GM12878 (cell line): Measurements from ENCODE around the gene ZBTB7B. TPM values are rescaled to one million over a fixed set of nuclear protein-coding genes. Genes with fewer than 3 reads are reported as not detected.

ENCODE experiments used
- ATAC-seq: fragments of 200-7000 bp; cut with Tn5 transposase; 3 replicates; pipeline ENCODE4 v1.9.1; 2020; ENCODE audit warnings: mild to moderate bottlenecking, moderate library complexity
- BruUV-seq: library from RNA; stranded (reverse); fragments of 400-500 nt; replicated peaks from 2 replicates; lab custom pipeline; 2021; lab: Mats Ljungman, UMichigan
- CTCF ChIA-PET: fragments of 300-600 bp; sonication (Branson Sonifier 250); formaldehyde crosslinking; extraction: SDS; loops from one replicate; lab custom pipeline; 2021; ENCODE audit warnings: inconsistent platforms; lab: Yijun Ruan, JAX
- POLR2A ChIA-PET: fragments of 350-600 bp; formaldehyde crosslinking; extraction: SDS; loops from one replicate; lab custom pipeline; 2021; ENCODE audit warnings: inconsistent platforms; lab: Charles Lee
- RAD21 ChIA-PET: fragments of 300-600 bp; sonication (Branson Sonifier 250); formaldehyde crosslinking; loops from one replicate; lab custom pipeline; 2023; ENCODE audit warnings: antibody characterized with exemption; ENCODE audit not compliant: unreplicated experiment; lab: Charles Lee
- SMC1A ChIA-PET: fragments of 300-600 bp; sonication (Branson Sonifier 250); formaldehyde crosslinking; loops from one replicate; lab custom pipeline; 2023; ENCODE audit not compliant: unreplicated experiment, uncharacterized antibody; lab: Charles Lee
- DNase-seq: peaks from one replicate; pipeline ENCODE4 v3.0.0-alpha.2; 2011; ENCODE audit warnings: low read depth, low spot score
- FAIRE-seq: peaks from 3 replicates; lab custom pipeline; 2011; peaks lifted over from hg19 to GRCh38; lab: Jason Lieb, UNC
- H2AFZ ChIP-seq: 2 replicates; pipeline ENCODE4 v1.6.0; 2011; ENCODE audit warnings: low read depth, low read length, control low read depth; ENCODE audit not compliant: control insufficient read depth
- H3K27ac ChIP-seq: 2 replicates; pipeline ENCODE4 v1.5.1; 2011; ENCODE audit warnings: control low read depth; ENCODE audit not compliant: control insufficient read depth, insufficient read depth
- H3K27me3 ChIP-seq, 2 experiments: replicated peaks in 1 of 2; 2 replicates each; pipeline versions ENCODE4 v1.6.0 to v1.6.1; 2011; ENCODE audit warnings: low read length in 1 of 2; ENCODE audit not compliant: control insufficient read depth in 2 of 2, insufficient read depth in 2 of 2
- H3K36me3 ChIP-seq, 2 experiments: 2 replicates each; pipeline ENCODE4 v1.5.1; 2011; ENCODE audit warnings: low read length in 1 of 2; ENCODE audit not compliant: control insufficient read depth in 2 of 2, insufficient read depth in 2 of 2
- H3K4me1 ChIP-seq: 2 replicates; pipeline ENCODE4 v1.6.1; 2011; ENCODE audit warnings: mild to moderate bottlenecking, low read length, moderate library complexity, mixed read lengths; ENCODE audit not compliant: control insufficient read depth, insufficient read depth
- H3K4me2 ChIP-seq: 2 replicates; pipeline ENCODE4 v1.6.0; 2011; ENCODE audit warnings: control low read depth; ENCODE audit not compliant: control insufficient read depth, insufficient read depth
- H3K4me3 ChIP-seq: fragments of 200-600 bp; sonication (generic); 2 replicates; pipeline ENCODE4 v1.5.1; 2016
- H3K79me2 ChIP-seq: 2 replicates; pipeline ENCODE4 v1.6.0; 2011; ENCODE audit warnings: low read length; ENCODE audit not compliant: control insufficient read depth, insufficient read depth
- H3K9ac ChIP-seq: 2 replicates; pipeline ENCODE4 v1.8.0; 2011; ENCODE audit warnings: low read length, control low read depth, mixed read lengths; ENCODE audit not compliant: control insufficient read depth, insufficient read depth
- H3K9me3 ChIP-seq: replicated peaks from 3 replicates; pipeline ENCODE4 v1.5.1; 2011; ENCODE audit warnings: mild to moderate bottlenecking, low read length; ENCODE audit not compliant: control insufficient read depth, insufficient read depth
- H4K20me1 ChIP-seq: 2 replicates; pipeline ENCODE4 v1.6.0; 2011; ENCODE audit not compliant: control insufficient read depth, insufficient read depth
- ATF2 ChIP-seq: IDR thresholded peaks from 2 replicates; pipeline ENCODE4 v1.6.1; 2012; ENCODE audit warnings: low read length, inconsistent platforms
- BCL3 ChIP-seq: IDR thresholded peaks from 2 replicates; pipeline ENCODE4 v1.6.1; 2011; ENCODE audit warnings: borderline replicate concordance, low read depth, mild to moderate bottlenecking, moderate library complexity, low read length; ENCODE audit not compliant: insufficient read depth, poor library complexity, severe bottlenecking
- BMI1 ChIP-seq: fragments of 450-650 bp; IDR thresholded peaks from 2 replicates; pipeline ENCODE4 v1.6.1; 2016; ENCODE audit warnings: mild to moderate bottlenecking, moderate library complexity, borderline replicate concordance
- CHD4 ChIP-seq: fragments of 200-600 bp; sonication (generic); IDR thresholded peaks from 2 replicates; pipeline ENCODE4 v1.6.1; 2016; ENCODE audit warnings: mild to moderate bottlenecking
- CREM ChIP-seq: IDR thresholded peaks from 2 replicates; pipeline ENCODE4 v1.6.1; 2014; ENCODE audit warnings: antibody characterized with exemption, low read depth
- FOS ChIP-seq: IDR thresholded peaks from 3 replicates; pipeline ENCODE4 v1.6.1; 2011; ENCODE audit warnings: borderline replicate concordance; ENCODE audit not compliant: insufficient read length; ENCODE audit errors: extremely low read depth
- FOXK2 ChIP-seq: fragments of 450-650 bp; IDR thresholded peaks from 2 replicates; pipeline ENCODE4 v1.6.1; 2017; ENCODE audit warnings: mild to moderate bottlenecking, moderate library complexity
- IRF3 ChIP-seq: fragments of 450-650 bp; IDR thresholded peaks from 2 replicates; pipeline ENCODE4 v1.6.1; 2014; ENCODE audit warnings: mild to moderate bottlenecking
- JUNB ChIP-seq: IDR thresholded peaks from 2 replicates; pipeline ENCODE4 v1.6.1; 2016; ENCODE audit warnings: antibody characterized with exemption, mild to moderate bottlenecking
- JUND ChIP-seq: IDR thresholded peaks from 2 replicates; pipeline ENCODE4 v1.6.1; 2012; ENCODE audit warnings: low read depth, mild to moderate bottlenecking, low read length, improper control_type of control experiment, moderate library complexity
- KDM1A ChIP-seq: fragments of 200-600 bp; sonication (generic); IDR thresholded peaks from 2 replicates; pipeline ENCODE4 v1.6.1; 2016; ENCODE audit warnings: borderline replicate concordance
- NFXL1 ChIP-seq: fragments of 450-650 bp; IDR thresholded peaks from 2 replicates; pipeline ENCODE4 v1.6.1; 2017; ENCODE audit warnings: antibody characterized with exemption, mild to moderate bottlenecking, borderline replicate concordance
- PKNOX1 ChIP-seq: fragments of 450-650 bp; IDR thresholded peaks from 2 replicates; pipeline ENCODE4 v1.6.1; 2016; ENCODE audit warnings: mild to moderate bottlenecking
- RFX5 ChIP-seq: IDR thresholded peaks from 2 replicates; pipeline ENCODE4 v1.6.1; 2011; ENCODE audit warnings: low read depth, low read length, improper control_type of control experiment
- ZBTB40 ChIP-seq: fragments of 450-650 bp; IDR thresholded peaks from 2 replicates; pipeline ENCODE4 v1.6.1; 2016; ENCODE audit warnings: mild to moderate bottlenecking, moderate library complexity, borderline replicate concordance
- WGBS: methylation state at CpG from one replicate; pipeline ENCODE4 v1.1.6; 2016; ENCODE audit warnings: low lambda C conversion rate; ENCODE audit not compliant: insufficient replicate concordance, insufficient coverage; ENCODE audit errors: missing lambda C conversion rate; 5-methylcytosine and 5-hydroxymethylcytosine counted together
- in situ Hi-C: fragments of 300-500 bp; cut with MboI; formaldehyde crosslinking; loops from 9 replicates; pipeline ENCODE4 v1.14.3; 2018; ENCODE audit warnings: mixed read lengths
- intact Hi-C: fragments of 100-400 bp; cut with micrococcal nuclease; formaldehyde crosslinking; loops from one replicate; pipeline ENCODE4 v1.14.2; 2022; ENCODE audit not compliant: unreplicated experiment
- polyA plus RNA-seq, 11 experiments: library from polyadenylated mRNA; depleted of rRNA in 4 of 11; unstranded in 6 of 11; stranded (reverse) in 5 of 11; fragments of >200 nt; fragmentation: Nextera tagmentation in 4 of 11; fragmentation: Illumina TruSeq in 1 of 11; extraction: Ambion mirVana in 4 of 11; extraction: Trizol in 1 of 11; gene quantifications; 1 replicate in 1 of 11; 2 replicates in 10 of 11; pipeline versions ENCODE4 v1.2.1 to v1.2.3, GENCODE V29; 2011 to 2016; ENCODE audit warnings: inconsistent platforms in 2 of 11, missing spikeins in 2 of 11, low read depth in 1 of 11
- total RNA-seq, 4 experiments: library from RNA; depleted of rRNA in 3 of 4; stranded (reverse); fragments of >200 nt in 3 of 4; fragmentation: Illumina TruSeq in 1 of 4; extraction: Trizol in 1 of 4; gene quantifications; 2 replicates each; pipeline versions ENCODE4 v1.2.1 to v1.2.3, GENCODE V29; 2013 to 2021

The ZBTB7B gene
- total and polyA plus RNA-seq, 10 of the 15 experiments (the other 5 are each of a cell fraction or from before 2014, with no cell fraction given): 0.11 to 44.9 (median 11.3) TPM

GRCh38 chr1:154994591-154994990 lies 8.0 kb upstream of the ZBTB7B start:
- ChIA-PET RAD21 (interaction anchor here (0.9 to 1.5 kb wide), 2 partner anchors 11 to 22 kb away, joined by 3 to 9 read pairs; partner anchors contain the start of gene FLAD1), POLR2A (interaction anchor here (0.9 to 3.4 kb wide), 4 partner anchors 11 to 58 kb away, joined by 8 to 13 read pairs (median 9); partner anchors contain the start of genes CKS1B, FLAD1 and PBXIP1), CTCF (interaction anchor here (1.1 to 11.0 kb wide), 9 partner anchors 16 to 103 kb away, joined by 3 to 226 read pairs (median 5); partner anchors contain the start of genes ADAM15, CKS1B, FLAD1 and PBXIP1), SMC1A (interaction anchor here (0.5 to 8.1 kb wide), 6 partner anchors 11 to 513 kb away, joined by 3 to 69 read pairs (median 4); partner anchors contain the start of gene FLAD1)
- FAIRE-seq: no peak
- no peak for ATAC-seq
- Histone ChIP-seq H3K79me2 (peaks cover 2% of the 10 kb centered on the region; the same call in 1 of the 2 replicates), H3K27ac (no peak overlapping the region), H3K36me3 (peaks cover 0 to 3% of the 10 kb centered on the region in 2 experiments; a peak in 2 of 4 replicates), H2AFZ (no peak overlapping the region), H3K4me3 (no peak overlapping the region), H3K9ac (no peak overlapping the region), H4K20me1 (no peaks in the 10 kb centered on the region), H3K9me3 (no peaks in the 10 kb centered on the region), H3K4me1 (peaks cover 12% of the 10 kb centered on the region), H3K4me2 (no peak overlapping the region), H3K27me3 (no peaks in the 10 kb centered on the region)
- in situ Hi-C loops: no loop called here
- WGBS: 34% methylated on average over 3 of the region's 3 CpGs
- intact Hi-C loops: no loop called here
- BruUV-seq: no TSS peak
- no peak for DNase-seq
- no peak for TF ChIP-seq KDM1A
- no peak for TF ChIP-seq IRF3
- no peak for TF ChIP-seq FOXK2
- no peak for TF ChIP-seq FOS
- TF ChIP-seq PKNOX1: no peak
- TF ChIP-seq BCL3: no peak
- TF ChIP-seq CHD4: no peak
- no peak for TF ChIP-seq CREM
- no peak for TF ChIP-seq BMI1
- TF ChIP-seq ATF2: no peak
- TF ChIP-seq JUND: no peak
- no peak for TF ChIP-seq RFX5
- TF ChIP-seq NFXL1: no peak
- TF ChIP-seq JUNB: no peak
- no peak for TF ChIP-seq ZBTB40
